Thymus (tissue), 11 donors: Measurements from ENCODE around the gene PISD. TPM values are rescaled to one million over a fixed set of nuclear protein-coding genes. Genes with fewer than 3 reads are reported as not detected.

Experiments used
- DNase-seq, 9 donors: peaks; one replicate each; pipeline ENCODE4 v3.0.0-alpha.2; 2013; ENCODE audit warnings: low spot score in 9 of 9, low read depth in 6 of 9, missing footprints in 1 of 9
- H3K27ac ChIP-seq, 2 donors: one replicate each; pipeline ENCODE4 v1.5.1; 2013; ENCODE audit warnings: control low read depth in 1 of 2, low read depth in 1 of 2, low read length in 1 of 2, mild to moderate bottlenecking in 1 of 2, moderate library complexity in 1 of 2
- H3K27me3 ChIP-seq, 2 donors: one replicate each; pipeline ENCODE4 v1.5.1; 2013; ENCODE audit warnings: low read length in 1 of 2; ENCODE audit not compliant: control insufficient read depth in 2 of 2, insufficient read depth in 1 of 2
- H3K36me3 ChIP-seq, 2 donors: one replicate each; pipeline ENCODE4 v1.5.1; 2013; ENCODE audit warnings: low read length in 1 of 2, mild to moderate bottlenecking in 1 of 2, moderate library complexity in 1 of 2; ENCODE audit not compliant: control insufficient read depth in 2 of 2, insufficient read depth in 2 of 2
- H3K4me1 ChIP-seq, 2 donors: one replicate each; pipeline ENCODE4 v1.5.1; 2013; ENCODE audit warnings: low read length in 2 of 2; ENCODE audit not compliant: control insufficient read depth in 2 of 2, insufficient read depth in 2 of 2
- H3K4me3 ChIP-seq, 2 donors: one replicate each; pipeline ENCODE4 v1.5.1; 2013; ENCODE audit warnings: low read length in 2 of 2, control low read depth in 1 of 2, mild to moderate bottlenecking in 1 of 2
- H3K9me3 ChIP-seq, 2 donors: one replicate each; pipeline ENCODE4 v1.5.1; 2013; ENCODE audit warnings: low read length in 1 of 2, mild to moderate bottlenecking in 1 of 2; ENCODE audit not compliant: control insufficient read depth in 2 of 2, insufficient read depth in 1 of 2
- WGBS: extraction: QIAGEN DNeasy Blood & Tissue Kit; methylation state at CpG from one replicate; pipeline ENCODE4 v1.1.7; 2013; 5-methylcytosine and 5-hydroxymethylcytosine counted together
- polyA plus RNA-seq: library from polyadenylated mRNA; stranded (reverse); fragments of 200-250 nt; gene quantifications from one replicate; pipeline ENCODE4 v1.2.3, GENCODE V29; 2013
- total RNA-seq: library from RNA; stranded (reverse); fragments of 120-200 nt; gene quantifications from one replicate; pipeline ENCODE4 v1.2.4, GENCODE V29; 2013
- donor health status: healthy.

The PISD gene
- total and polyA plus RNA-seq, 2 donors: 18.3 to 31.8 TPM

DNA sequence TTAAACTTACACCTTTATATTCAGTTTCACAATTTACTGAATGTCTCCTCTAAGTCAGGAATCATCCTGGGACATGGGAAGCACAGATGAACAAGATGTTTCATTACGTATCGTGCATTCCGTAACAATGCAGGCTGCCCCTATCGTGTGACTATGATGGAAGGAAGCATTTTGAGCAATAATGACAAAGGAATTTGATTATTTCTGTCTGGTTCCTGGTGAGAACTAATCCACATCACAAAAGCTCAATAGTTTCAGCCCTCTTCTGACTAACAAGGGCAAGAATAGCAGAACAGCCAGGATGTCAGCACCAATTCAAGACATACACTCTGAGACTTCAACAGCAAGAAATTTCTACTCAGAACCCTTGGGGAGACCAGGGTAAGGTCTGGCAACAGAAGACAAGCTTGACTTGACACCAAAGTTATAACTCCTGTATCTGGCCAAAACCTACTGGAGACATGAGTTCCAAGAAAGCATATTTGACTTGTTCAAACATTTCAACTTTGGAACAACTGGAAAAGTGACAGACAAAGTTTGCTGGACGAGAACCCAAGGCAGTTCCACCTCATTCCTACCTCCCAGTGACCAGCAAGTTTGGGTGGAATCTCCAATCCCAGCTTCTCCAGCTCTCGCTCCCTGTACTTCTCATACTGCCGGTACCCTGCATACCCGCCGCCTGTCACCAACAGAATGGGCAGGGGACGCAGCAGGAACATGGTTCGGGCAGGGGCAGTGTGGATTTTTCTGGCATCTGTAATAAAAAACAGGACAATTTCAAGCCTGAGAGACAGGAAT is 14.3 kb downstream of the PISD start:
- no peak for DNase-seq
- H3K4me1 ChIP-seq: no peaks in the 10 kb centered on the region
- H3K9me3 ChIP-seq: no peaks in the 10 kb centered on the region
- peaks cover 19 to 21% of the 10 kb centered on the region in 2 donors for H3K36me3 ChIP-seq
- H3K4me3 ChIP-seq: no peak overlapping the region
- peak overlapping the region; percentile 1 to 74 for H3K27ac ChIP-seq
- 84% methylated on average over 11 of the region's 11 CpGs for WGBS
- no peaks in the 10 kb centered on the region for H3K27me3 ChIP-seq

DNA sequence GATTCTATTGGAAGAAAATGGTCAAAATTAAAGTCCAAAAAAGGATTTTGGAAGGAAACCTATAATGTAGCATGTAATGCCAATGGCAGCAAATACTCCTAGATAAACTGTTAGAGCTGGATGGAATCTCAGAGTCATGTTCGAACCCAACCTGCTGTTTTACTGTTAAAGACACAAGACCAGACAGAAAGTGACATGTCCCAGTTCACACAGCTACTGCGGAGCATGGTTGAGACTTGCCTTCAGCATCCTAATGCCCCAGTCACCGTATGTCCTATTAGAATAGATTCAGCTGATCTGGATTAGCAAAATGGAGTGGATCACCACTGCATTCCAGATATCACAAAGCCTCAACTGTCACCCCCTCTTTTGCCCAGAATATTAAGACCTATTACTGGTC is 14.9 kb downstream of the PISD start:
- Histone ChIP-seq H3K36me3 (peaks cover 19 to 21% of the 10 kb centered on the region in 2 donors), H3K4me3 (no peak overlapping the region), H3K27me3 (no peaks in the 10 kb centered on the region), H3K9me3 (no peaks in the 10 kb centered on the region), H3K27ac (peak overlapping the region; percentile 45 to 49), H3K4me1 (no peaks in the 10 kb centered on the region)
- DNase-seq: no peak
- WGBS: 96% methylated on average over 3 of the region's 3 CpGs

GRCh38 chr22:31646186-31647019 is 15.6 kb downstream of the PISD start:
- Histone ChIP-seq H3K36me3 (peaks cover 19 to 21% of the 10 kb centered on the region in 2 donors), H3K27me3 (no peaks in the 10 kb centered on the region), H3K4me1 (no peaks in the 10 kb centered on the region), H3K9me3 (no peaks in the 10 kb centered on the region), H3K4me3 (no peak overlapping the region), H3K27ac (peak overlapping the region; percentile 58 to 65)
- no peak for DNase-seq
- 93% methylated on average over 6 of the region's 6 CpGs for WGBS

DNA sequence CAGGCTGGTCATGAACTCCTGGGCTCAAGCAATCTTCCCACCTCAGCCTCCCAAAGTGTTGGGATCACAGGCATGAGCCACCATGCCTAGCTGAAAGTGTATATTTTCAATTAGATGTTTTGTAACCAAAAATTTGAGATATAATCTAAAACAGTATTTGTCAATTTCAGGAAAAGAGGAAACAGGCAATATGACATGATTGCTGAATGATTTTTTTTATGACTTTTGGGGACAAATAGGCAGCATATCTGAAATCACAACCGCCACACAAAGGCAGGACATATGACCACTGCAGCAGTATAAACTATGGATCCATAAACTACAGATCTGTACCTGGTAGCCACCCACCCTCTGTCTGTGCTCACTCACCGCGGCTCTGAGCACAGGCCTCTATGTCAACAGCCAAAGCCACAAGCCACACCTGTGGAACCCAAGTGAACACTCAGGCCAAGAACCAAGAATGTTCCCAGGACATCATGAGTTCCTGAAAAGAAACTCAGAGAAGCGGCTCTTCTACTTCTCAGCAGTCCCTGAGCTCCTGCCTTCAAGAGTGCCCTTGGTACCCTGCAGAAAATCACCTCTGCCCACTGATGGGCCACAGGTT is 22.5 kb downstream of the PISD start:
- no peaks in the 10 kb centered on the region for H3K27me3 ChIP-seq
- no peak overlapping the region for H3K27ac ChIP-seq
- H3K4me3 ChIP-seq: no peak overlapping the region
- H3K36me3 ChIP-seq: peaks cover 0 to 2% of the 10 kb centered on the region in 2 donors
- 43% methylated on average over 4 of the region's 4 CpGs for WGBS
- H3K4me1 ChIP-seq: peaks cover 0 to 22% of the 10 kb centered on the region in 2 donors
- H3K9me3 ChIP-seq: no peaks in the 10 kb centered on the region
- DNase-seq: no peak

DNA sequence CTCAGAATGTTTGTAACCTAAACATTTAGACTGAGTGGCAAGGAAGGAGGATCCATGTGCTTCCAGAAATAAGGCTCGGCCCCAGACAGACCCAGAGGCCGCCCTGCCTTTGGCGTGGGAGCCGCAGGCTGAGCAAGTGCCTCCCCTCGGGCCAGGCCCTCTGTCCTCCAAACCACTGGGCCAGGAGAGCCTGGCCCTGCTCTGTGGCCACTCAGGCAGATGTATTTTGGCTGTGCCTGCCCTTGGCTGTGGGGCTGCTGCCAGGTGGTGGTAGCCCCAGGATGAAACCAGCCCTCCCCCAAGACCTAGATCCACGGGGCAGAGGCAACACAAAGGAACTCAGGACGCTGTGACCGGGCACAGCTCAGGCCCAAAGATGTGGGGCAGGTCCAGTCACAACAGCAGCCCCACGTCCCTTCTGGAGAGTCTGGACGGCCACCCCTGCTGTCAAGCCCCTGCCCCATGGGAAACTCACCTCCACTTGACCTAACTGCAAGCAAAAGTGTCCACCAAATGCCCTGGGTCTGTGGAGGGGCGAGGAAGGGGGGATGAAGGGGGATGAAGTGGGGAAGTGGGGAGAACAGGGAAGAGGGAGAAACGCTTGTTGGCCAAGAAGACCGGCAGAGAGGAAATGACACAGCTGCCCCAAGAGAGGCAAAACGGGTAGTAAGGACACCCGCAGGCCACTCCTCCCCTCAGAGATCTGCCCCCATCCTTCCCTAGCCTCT is 24.0 kb downstream of the PISD start:
- Histone ChIP-seq H3K9me3 (no peaks in the 10 kb centered on the region), H3K27ac (peak overlapping the region; percentile 47 to 64), H3K4me1 (peaks cover 0 to 27% of the 10 kb centered on the region in 2 donors), H3K4me3 (no peak overlapping the region), H3K36me3 (no peaks in the 10 kb centered on the region), H3K27me3 (no peaks in the 10 kb centered on the region)
- no peak for DNase-seq
- WGBS: 51% methylated on average over 15 of the region's 15 CpGs

DNA sequence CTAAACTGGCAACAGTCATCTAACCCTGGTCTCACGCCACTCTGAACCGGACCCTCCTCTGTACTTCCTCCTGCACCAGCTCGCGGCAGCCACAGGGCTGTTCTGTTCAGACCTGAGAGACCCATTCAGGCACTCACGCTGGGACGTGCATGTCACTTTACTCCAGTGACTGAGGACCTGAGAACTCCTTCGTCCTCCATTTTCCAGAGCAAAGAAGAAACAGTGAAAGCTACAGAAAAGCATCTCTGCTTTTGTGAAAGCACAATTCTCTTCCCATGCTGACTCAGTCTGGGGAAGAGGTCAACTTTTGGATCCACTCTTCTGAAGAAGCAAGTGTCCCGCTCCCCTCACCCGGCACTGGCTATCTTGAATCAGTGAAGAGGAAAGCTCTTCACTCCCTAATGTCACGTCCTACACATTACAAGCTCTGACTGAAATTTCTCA is 24.5 kb downstream of the PISD start:
- Histone ChIP-seq H3K4me1 (peaks cover 0 to 27% of the 10 kb centered on the region in 2 donors), H3K36me3 (no peaks in the 10 kb centered on the region), H3K4me3 (no peak overlapping the region), H3K27ac (peak overlapping the region; percentile 47 to 64), H3K27me3 (no peaks in the 10 kb centered on the region), H3K9me3 (no peaks in the 10 kb centered on the region)
- DNase-seq: no peak
- 63% methylated on average over 10 of the region's 10 CpGs for WGBS

DNA sequence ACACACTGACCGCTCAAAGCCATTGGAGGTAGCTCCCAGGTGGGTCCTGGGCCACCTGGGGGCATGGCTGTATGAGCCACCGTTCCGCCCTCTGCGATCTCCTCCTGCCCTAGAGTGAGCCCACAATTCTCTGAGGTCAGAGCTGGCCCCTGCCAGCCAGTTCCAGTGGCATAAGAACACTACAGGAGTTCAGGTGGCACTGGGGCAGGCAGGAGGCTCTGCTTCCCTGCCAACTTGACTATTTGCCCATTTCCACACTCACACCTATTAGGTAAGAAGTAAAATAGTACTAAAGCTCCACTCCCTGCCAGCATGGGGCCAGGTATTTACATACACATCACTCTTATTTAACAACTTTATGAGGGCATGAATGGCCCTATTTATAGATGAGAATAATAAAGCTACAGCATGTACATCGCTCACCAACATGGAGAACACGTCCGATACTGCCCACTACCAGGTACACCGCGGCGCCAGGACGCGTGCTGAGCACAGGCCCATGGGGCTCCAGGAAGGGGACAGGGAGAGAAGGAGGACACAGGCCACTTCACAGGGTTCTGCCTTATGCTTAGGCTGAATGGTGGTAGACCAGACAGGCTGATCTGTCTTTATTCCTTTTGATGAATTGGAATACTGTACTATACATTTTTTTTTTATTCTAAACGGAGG is 26.2 kb downstream of the PISD start:
- DNase-seq: no peak
- Histone ChIP-seq H3K9me3 (no peaks in the 10 kb centered on the region), H3K36me3 (no peaks in the 10 kb centered on the region), H3K4me3 (no peak overlapping the region), H3K27ac (no peak overlapping the region), H3K4me1 (peaks cover 0 to 35% of the 10 kb centered on the region in 2 donors), H3K27me3 (no peaks in the 10 kb centered on the region)
- WGBS: 99% methylated on average over 13 of the region's 13 CpGs

DNA sequence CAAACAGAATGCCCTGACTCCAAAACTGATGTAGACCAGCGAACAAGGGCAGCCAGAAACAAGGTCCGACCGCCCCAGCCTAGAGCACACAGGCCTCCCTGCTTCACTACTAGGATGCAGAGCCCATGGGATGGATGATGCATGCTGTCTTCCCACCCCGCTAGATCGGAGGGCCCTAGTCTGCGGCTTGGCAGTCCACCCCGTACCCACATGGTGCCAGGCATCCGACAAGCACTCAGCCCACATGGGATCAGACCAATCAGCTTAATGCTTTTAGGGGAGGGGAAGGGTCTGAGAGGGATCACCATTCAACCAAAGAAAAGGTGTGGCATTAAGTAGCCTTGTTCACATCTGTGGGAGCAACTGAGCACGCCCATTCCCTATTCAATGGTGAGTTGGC is 30.6 kb downstream of the PISD start:
- Histone ChIP-seq H3K4me3 (no peak overlapping the region), H3K4me1 (peaks cover 10 to 45% of the 10 kb centered on the region in 2 donors)
- 93% methylated on average over 9 of the region's 9 CpGs for WGBS

More for the DNA sequence above, 30.6 kb downstream of the PISD start:
- DNase-seq: no peak
- Histone ChIP-seq H3K36me3 (peaks cover 0 to 4% of the 10 kb centered on the region in 2 donors), H3K27ac (no peak overlapping the region), H3K9me3 (no peaks in the 10 kb centered on the region), H3K27me3 (no peaks in the 10 kb centered on the region)
